Left forelimb (tissue), 1 donor: ENCODE measurements around the gene PARD3B.

ENCODE experiments used
- DNase-seq: peaks from one replicate; pipeline ENCODE4 v3.0.0-alpha.2; 2018; ENCODE audit warnings: low spot score

PARD3B gene

GRCh38 chr2:204657024-204657423 lies 111.7 kb downstream of the PARD3B start:
- no peak for DNase-seq

- no peak for DNase-seq
These were observed 117.7 kb downstream of the PARD3B start for GRCh38 chr2:204662956-204663355.

GRCh38 chr2:204663816-204664425 lies 118.6 kb downstream of the PARD3B start:
- DNase-seq = no peak

GRCh38 chr2:204664708-204665121 lies 119.4 kb downstream of the PARD3B start:
- DNase-seq = no peak

- no peak for DNase-seq
These were observed 119.9 kb downstream of the PARD3B start for GRCh38 chr2:204665207-204665606.

- no peak for DNase-seq
These were observed 120.5 kb downstream of the PARD3B start for GRCh38 chr2:204665771-204666170.

- DNase-seq = no peak
These were observed 122.7 kb downstream of the PARD3B start for GRCh38 chr2:204667990-204668389.

GRCh38 chr2:204669382-204669781 lies 124.1 kb downstream of the PARD3B start:
- no peak for DNase-seq

GRCh38 chr2:204670124-204670523 lies 124.8 kb downstream of the PARD3B start:
- DNase-seq = no peak

- no peak for DNase-seq
These were observed 125.5 kb downstream of the PARD3B start for GRCh38 chr2:204670756-204671155.

- no peak for DNase-seq
These were observed 127.5 kb downstream of the PARD3B start for GRCh38 chr2:204672772-204673171.

- DNase-seq = no peak
These were observed 128.6 kb downstream of the PARD3B start for GRCh38 chr2:204673877-204674276.

GRCh38 chr2:204678031-204678430 lies 132.8 kb downstream of the PARD3B start:
- DNase-seq = no peak

GRCh38 chr2:204680576-204680975 lies 135.3 kb downstream of the PARD3B start:
- DNase-seq = no peak

- no peak for DNase-seq
These were observed 136.1 kb downstream of the PARD3B start for GRCh38 chr2:204681412-204681811.

- no peak for DNase-seq
These were observed 138.1 kb downstream of the PARD3B start for GRCh38 chr2:204683384-204683783.

- DNase-seq = no peak
These were observed 141.1 kb downstream of the PARD3B start for GRCh38 chr2:204686406-204686805.

- DNase-seq = no peak
These were observed 142.5 kb downstream of the PARD3B start for GRCh38 chr2:204687776-204688175.

GRCh38 chr2:204691911-204692510 lies 146.7 kb downstream of the PARD3B start:
- no peak for DNase-seq

GRCh38 chr2:204692790-204693189 lies 147.5 kb downstream of the PARD3B start:
- DNase-seq = no peak

- no peak for DNase-seq
These were observed 148.0 kb downstream of the PARD3B start for GRCh38 chr2:204693262-204693661.

GRCh38 chr2:204695506-204695905 lies 150.2 kb downstream of the PARD3B start:
- no peak for DNase-seq

- DNase-seq = no peak
These were observed 150.8 kb downstream of the PARD3B start for GRCh38 chr2:204696124-204696523.
